ENCODE data around the gene ATP8A2.

DNA sequence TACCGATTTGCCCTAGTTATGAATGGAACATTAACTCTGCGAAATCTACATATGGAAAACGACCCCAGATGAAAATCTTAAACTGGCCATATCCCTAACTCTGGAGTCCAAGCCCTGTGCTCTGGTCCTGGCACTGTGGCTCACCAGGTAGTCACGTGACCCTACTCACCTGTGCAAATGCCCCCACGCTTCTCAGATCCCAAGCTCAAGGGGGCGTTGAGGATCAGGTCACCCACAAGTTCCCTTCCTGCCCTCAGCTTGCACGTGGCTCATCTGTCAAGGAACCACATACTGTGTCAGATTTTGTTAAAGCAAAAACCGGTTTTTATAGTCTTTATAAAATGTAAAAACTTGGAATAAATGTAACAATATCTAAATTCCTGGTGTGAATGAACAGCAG is 356.0 kb downstream of the ATP8A2 start:
- TF ChIP-seq, protein P1, sequence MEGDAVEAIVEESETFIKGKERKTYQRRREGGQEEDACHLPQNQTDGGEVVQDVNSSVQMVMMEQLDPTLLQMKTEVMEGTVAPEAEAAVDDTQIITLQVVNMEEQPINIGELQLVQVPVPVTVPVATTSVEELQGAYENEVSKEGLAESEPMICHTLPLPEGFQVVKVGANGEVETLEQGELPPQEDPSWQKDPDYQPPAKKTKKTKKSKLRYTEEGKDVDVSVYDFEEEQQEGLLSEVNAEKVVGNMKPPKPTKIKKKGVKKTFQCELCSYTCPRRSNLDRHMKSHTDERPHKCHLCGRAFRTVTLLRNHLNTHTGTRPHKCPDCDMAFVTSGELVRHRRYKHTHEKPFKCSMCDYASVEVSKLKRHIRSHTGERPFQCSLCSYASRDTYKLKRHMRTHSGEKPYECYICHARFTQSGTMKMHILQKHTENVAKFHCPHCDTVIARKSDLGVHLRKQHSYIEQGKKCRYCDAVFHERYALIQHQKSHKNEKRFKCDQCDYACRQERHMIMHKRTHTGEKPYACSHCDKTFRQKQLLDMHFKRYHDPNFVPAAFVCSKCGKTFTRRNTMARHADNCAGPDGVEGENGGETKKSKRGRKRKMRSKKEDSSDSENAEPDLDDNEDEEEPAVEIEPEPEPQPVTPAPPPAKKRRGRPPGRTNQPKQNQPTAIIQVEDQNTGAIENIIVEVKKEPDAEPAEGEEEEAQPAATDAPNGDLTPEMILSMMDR (IDR thresholded peaks at IDR 0.05; ENCODE audit: low read depth, low read length, missing input control) = no peak
- TF ChIP-seq, protein P2, sequence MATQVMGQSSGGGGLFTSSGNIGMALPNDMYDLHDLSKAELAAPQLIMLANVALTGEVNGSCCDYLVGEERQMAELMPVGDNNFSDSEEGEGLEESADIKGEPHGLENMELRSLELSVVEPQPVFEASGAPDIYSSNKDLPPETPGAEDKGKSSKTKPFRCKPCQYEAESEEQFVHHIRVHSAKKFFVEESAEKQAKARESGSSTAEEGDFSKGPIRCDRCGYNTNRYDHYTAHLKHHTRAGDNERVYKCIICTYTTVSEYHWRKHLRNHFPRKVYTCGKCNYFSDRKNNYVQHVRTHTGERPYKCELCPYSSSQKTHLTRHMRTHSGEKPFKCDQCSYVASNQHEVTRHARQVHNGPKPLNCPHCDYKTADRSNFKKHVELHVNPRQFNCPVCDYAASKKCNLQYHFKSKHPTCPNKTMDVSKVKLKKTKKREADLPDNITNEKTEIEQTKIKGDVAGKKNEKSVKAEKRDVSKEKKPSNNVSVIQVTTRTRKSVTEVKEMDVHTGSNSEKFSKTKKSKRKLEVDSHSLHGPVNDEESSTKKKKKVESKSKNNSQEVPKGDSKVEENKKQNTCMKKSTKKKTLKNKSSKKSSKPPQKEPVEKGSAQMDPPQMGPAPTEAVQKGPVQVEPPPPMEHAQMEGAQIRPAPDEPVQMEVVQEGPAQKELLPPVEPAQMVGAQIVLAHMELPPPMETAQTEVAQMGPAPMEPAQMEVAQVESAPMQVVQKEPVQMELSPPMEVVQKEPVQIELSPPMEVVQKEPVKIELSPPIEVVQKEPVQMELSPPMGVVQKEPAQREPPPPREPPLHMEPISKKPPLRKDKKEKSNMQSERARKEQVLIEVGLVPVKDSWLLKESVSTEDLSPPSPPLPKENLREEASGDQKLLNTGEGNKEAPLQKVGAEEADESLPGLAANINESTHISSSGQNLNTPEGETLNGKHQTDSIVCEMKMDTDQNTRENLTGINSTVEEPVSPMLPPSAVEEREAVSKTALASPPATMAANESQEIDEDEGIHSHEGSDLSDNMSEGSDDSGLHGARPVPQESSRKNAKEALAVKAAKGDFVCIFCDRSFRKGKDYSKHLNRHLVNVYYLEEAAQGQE (IDR thresholded peaks at IDR 0.05) = no peak
- TF ChIP-seq EGR1 (IDR thresholded peaks at IDR 0.05; ENCODE audit: low read depth in 2 of 2) (no peak), RAD21 (IDR thresholded peaks at IDR 0.05) (no peak), FOXA1 (IDR thresholded peaks at IDR 0.05) (no peak), JUND (IDR thresholded peaks at IDR 0.05) (no peak), GABPA (IDR thresholded peaks at IDR 0.05 in 1 of 2, conservative IDR thresholded peaks at IDR 0.05 in 1 of 2) (no peak), TAF1 (conservative IDR thresholded peaks at IDR 0.05) (no peak)
- TF ChIP-seq, protein P3, sequence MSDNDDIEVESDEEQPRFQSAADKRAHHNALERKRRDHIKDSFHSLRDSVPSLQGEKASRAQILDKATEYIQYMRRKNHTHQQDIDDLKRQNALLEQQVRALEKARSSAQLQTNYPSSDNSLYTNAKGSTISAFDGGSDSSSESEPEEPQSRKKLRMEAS (IDR thresholded peaks at IDR 0.05) = no peak

Measured in liver (tissue), 3 donors.